SH-SY5Y (cell line): ENCODE data around the gene NAT8L.

Source experiments
- GATA2 ChIP-seq: IDR thresholded peaks from 2 replicates; pipeline ENCODE4 v1.6.1; 2011; ENCODE audit warnings: mild to moderate bottlenecking, low read depth, low read length
- GATA3 ChIP-seq: IDR thresholded peaks from 2 replicates; pipeline ENCODE4 v1.6.1; 2011; ENCODE audit warnings: low read depth, mild to moderate bottlenecking, low read length, moderate library complexity

DNA sequence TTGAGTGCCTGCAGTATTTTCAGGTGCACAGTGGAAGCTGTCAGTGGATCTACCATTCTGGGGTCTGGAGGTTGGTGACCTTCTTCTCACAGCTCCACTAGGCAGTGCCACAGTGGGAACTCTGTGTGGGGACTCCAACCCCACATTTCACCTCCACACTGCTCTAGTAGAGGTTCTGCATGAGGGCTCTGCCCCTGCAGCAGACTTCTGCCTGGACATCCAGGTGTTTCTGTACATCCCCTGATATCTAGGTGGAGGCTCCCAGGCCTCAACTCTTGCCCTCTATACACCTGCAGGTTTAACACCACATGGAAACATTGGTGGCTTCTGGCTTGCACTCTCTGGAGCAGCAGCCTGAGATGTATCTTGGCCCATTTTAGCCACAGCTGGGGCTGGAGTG is 33.3 kb upstream of the NAT8L start:
- TF ChIP-seq GATA2 = no peak
- TF ChIP-seq GATA3 = no peak
